SU-DHL-6 (cell line): ENCODE data around the gene SCN4B.

Source experiments
- CTCF ChIP-seq: fragments of 200-600 bp; sonication (generic); IDR thresholded peaks from one replicate; pipeline ENCODE4 v1.5.1; 2017; ENCODE audit warnings: antibody characterized with exemption, mild to moderate bottlenecking, low read length, moderate library complexity; ENCODE audit not compliant: insufficient read depth, poor library complexity, severe bottlenecking
- EZH2phosphoT487 ChIP-seq: fragments of 200-600 bp; sonication (generic), shearing (Covaris generic); conservative IDR thresholded peaks from 2 replicates; pipeline ENCODE4 v1.6.1; 2018; ENCODE audit warnings: mild to moderate bottlenecking, antibody characterized with exemption, low read length, moderate library complexity, mixed read lengths

- no peak for TF ChIP-seq EZH2phosphoT487
- no peak for TF ChIP-seq CTCF
Observed at GRCh38 chr11:118095493-118095892, 57.1 kb downstream of the SCN4B start.
